22Rv1 (cell line): ENCODE data around the gene OPN3.

Experiments used
- ZFX ChIP-seq: fragments of 450-650 bp; IDR thresholded peaks from 2 replicates; pipeline ENCODE4 v1.6.1; 2017; ENCODE audit warnings: antibody characterized with exemption, borderline replicate concordance
- TF ChIP-seq, protein P1 (sequence below): fragments of 450-650 bp; IDR thresholded peaks from 2 replicates; pipeline ENCODE4 v1.5.1; 2017; ENCODE audit warnings: mild to moderate bottlenecking

DNA sequence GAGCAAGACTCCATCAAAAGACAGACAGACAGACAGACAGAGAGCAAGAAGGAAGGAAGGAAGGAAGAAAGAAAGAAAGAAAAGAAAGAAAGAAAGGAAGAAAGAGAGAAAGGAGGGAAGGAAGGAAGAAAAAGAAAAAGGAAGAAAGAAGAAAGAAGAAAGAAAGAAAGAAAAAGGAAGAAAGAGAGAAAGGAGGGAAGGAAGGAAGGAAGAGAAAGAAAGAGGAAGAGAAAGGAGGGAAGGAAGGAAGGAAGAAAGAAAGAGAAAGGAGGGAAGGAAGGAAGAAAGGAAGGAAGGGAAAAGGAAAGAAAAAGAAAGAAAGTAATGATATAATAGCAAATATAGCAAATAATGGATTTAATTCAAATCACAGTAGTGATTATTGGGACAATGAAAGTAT is 32.7 kb downstream of the OPN3 start:
- TF ChIP-seq, protein P1, sequence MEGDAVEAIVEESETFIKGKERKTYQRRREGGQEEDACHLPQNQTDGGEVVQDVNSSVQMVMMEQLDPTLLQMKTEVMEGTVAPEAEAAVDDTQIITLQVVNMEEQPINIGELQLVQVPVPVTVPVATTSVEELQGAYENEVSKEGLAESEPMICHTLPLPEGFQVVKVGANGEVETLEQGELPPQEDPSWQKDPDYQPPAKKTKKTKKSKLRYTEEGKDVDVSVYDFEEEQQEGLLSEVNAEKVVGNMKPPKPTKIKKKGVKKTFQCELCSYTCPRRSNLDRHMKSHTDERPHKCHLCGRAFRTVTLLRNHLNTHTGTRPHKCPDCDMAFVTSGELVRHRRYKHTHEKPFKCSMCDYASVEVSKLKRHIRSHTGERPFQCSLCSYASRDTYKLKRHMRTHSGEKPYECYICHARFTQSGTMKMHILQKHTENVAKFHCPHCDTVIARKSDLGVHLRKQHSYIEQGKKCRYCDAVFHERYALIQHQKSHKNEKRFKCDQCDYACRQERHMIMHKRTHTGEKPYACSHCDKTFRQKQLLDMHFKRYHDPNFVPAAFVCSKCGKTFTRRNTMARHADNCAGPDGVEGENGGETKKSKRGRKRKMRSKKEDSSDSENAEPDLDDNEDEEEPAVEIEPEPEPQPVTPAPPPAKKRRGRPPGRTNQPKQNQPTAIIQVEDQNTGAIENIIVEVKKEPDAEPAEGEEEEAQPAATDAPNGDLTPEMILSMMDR: no peak
- no peak for TF ChIP-seq ZFX
